HG03103 (cell line): Measurements from ENCODE around the gene AP1S2.
"Not testable (repeated sequence)": the region's sequence is repeated elsewhere in the genome, so short reads cannot be mapped to it uniquely, and the experiment has no call there.

Experiments
- ATAC-seq: cut with Tn5 transposase; IDR thresholded peaks from one replicate; pipeline ENCODE4 v1.9.1; 2021; ENCODE audit warnings: low read depth; ENCODE audit not compliant: unreplicated experiment

AP1S2 gene

GRCh38 chrX:15855568-15856221 is 1.1 kb upstream of the AP1S2 start:
- no peak for ATAC-seq

- no peak for ATAC-seq
Measured at GRCh38 chrX:15854080-15854655, 445 bp downstream of the AP1S2 start.

- ATAC-seq, result no peak
Measured at GRCh38 chrX:15853586-15854079, 980 bp downstream of the AP1S2 start.

GRCh38 chrX:15849555-15849954 is 5.1 kb downstream of the AP1S2 start:
- no peak for ATAC-seq

- ATAC-seq, result no peak
Measured at GRCh38 chrX:15848576-15848975, 6.0 kb downstream of the AP1S2 start.

- ATAC-seq, result no peak
Measured at GRCh38 chrX:15843960-15844359, 10.7 kb downstream of the AP1S2 start.

GRCh38 chrX:15841853-15842516 is 12.6 kb downstream of the AP1S2 start:
- ATAC-seq, result no peak

GRCh38 chrX:15838017-15838416 is 16.6 kb downstream of the AP1S2 start:
- ATAC-seq, result no peak

GRCh38 chrX:15834827-15835595 is 19.6 kb downstream of the AP1S2 start:
- ATAC-seq, result no peak

GRCh38 chrX:15834053-15834452 is 20.6 kb downstream of the AP1S2 start:
- no peak for ATAC-seq

- ATAC-seq, result not testable (repeated sequence)
Measured at GRCh38 chrX:15831347-15831746, 23.3 kb downstream of the AP1S2 start.

GRCh38 chrX:15829217-15829616 is 25.4 kb downstream of the AP1S2 start:
- no peak for ATAC-seq

GRCh38 chrX:15825936-15826335 is 28.7 kb downstream of the AP1S2 start:
- ATAC-seq, result no peak

- ATAC-seq, result no peak
Measured at GRCh38 chrX:15822922-15823321, 31.7 kb downstream of the AP1S2 start.

GRCh38 chrX:15820106-15821073 is 34.2 kb downstream of the AP1S2 start:
- no peak for ATAC-seq

- no peak for ATAC-seq
Measured at GRCh38 chrX:15816886-15817285, 37.7 kb downstream of the AP1S2 start.

GRCh38 chrX:15816438-15816809 is 38.2 kb downstream of the AP1S2 start:
- ATAC-seq, result no peak

GRCh38 chrX:15815779-15816437 is 38.7 kb downstream of the AP1S2 start:
- peak; percentile 76 for ATAC-seq

- no peak for ATAC-seq
Measured at GRCh38 chrX:15814771-15815365, 39.7 kb downstream of the AP1S2 start.
